ENCODE measurements around the gene BICDL2. TPM values are rescaled to one million over a fixed set of nuclear protein-coding genes. Genes with fewer than 3 reads are reported as not detected.
A peak's percentile ranks its signal among the peaks of the same experiment; 100 is the strongest.

BICDL2 gene
- total and polyA plus RNA-seq, 2 of the 4 experiments (the other 2 are of a cell fraction), result 0.17 to 0.18 TPM

- H2BK20ac ChIP-seq (ENCODE audit: low read depth, low read length), result no peak overlapping the region
- H3K4ac ChIP-seq (ENCODE audit: low read depth, low read length), result no peak overlapping the region
- no peak overlapping the region for H3K4me3 ChIP-seq (ENCODE audit: insufficient read depth, low read depth, low read length)
- H3K4me2 ChIP-seq (ENCODE audit: low read depth, low read length), result no peak overlapping the region
- BruUV-seq (replicated peaks), result no TSS peak
- ATAC-seq (ENCODE audit: low read depth) (peak; percentile 19; the same call in 1 of the 2 replicates), DNase-seq (no peak)
- no peak overlapping the region for H3K18ac ChIP-seq (ENCODE audit: low read depth, low read length)
- H3K27ac ChIP-seq (ENCODE audit: insufficient read depth, low read length), result no peak overlapping the region
- in situ Hi-C loops (cut with MboI; ENCODE audit: low sequenced_read_pairs) (no loop called here), intact Hi-C loops (cut with micrococcal nuclease) (no loop called here), dilution Hi-C loops (cut with HindIII; ENCODE audit: low sequenced_read_pairs, unreplicated experiment) (no loop called here)
- no peak for TF ChIP-seq CHD1 (IDR thresholded peaks at IDR 0.05; ENCODE audit: low read depth, low read length)
- H3K9me1 ChIP-seq (ENCODE audit: insufficient read depth, low read length), result no peaks in the 10 kb centered on the region
- H3K27me3 ChIP-seq (ENCODE audit: control insufficient read depth, insufficient read depth, low read length), result peaks cover 67% of the 10 kb centered on the region
- H3K56ac ChIP-seq (ENCODE audit: extremely low read depth, insufficient read depth, low read length), result no peak overlapping the region
- no peak overlapping the region for H2AK5ac ChIP-seq (ENCODE audit: low read depth, low read length)
- H2BK15ac ChIP-seq (ENCODE audit: low read depth, low read length), result no peak overlapping the region
- H3K36me3 ChIP-seq (ENCODE audit: control insufficient read depth, insufficient read depth, low read length), result no peaks in the 10 kb centered on the region
- H3K79me1 ChIP-seq (ENCODE audit: low read depth in 1 of 2, low read length in 2 of 2), result no peaks in the 10 kb centered on the region
- ChIA-PET POLR2A (ENCODE audit: unreplicated experiment) (no interaction called here), CTCF (interaction anchor here (0.6 kb wide), 1 partner anchor 55 kb away, joined by 3 read pairs; no protein-coding TSS in a partner anchor)
- no peaks in the 10 kb centered on the region; the same call in 1 of the 2 replicates for H3K4me1 ChIP-seq (ENCODE audit: control insufficient read depth, insufficient read depth, low read length)
- H3K9ac ChIP-seq (ENCODE audit: low read depth, low read length), result no peak overlapping the region
- H3K23ac ChIP-seq (ENCODE audit: low read depth, low read length), result no peak overlapping the region
- H3K14ac ChIP-seq (replicated peaks; ENCODE audit: low read depth, low read length), result no peak overlapping the region
- no peak overlapping the region for H2AK9ac ChIP-seq (replicated peaks; ENCODE audit: low read depth, low read length, poor library complexity)
- H4K5ac ChIP-seq (ENCODE audit: low read depth, low read length), result no peak overlapping the region
- no peak overlapping the region for H2AFZ ChIP-seq (replicated peaks; ENCODE audit: low read length, poor library complexity)
- no peak overlapping the region for H4K8ac ChIP-seq (ENCODE audit: low read depth in 2 of 2, low read length in 2 of 2)
- H2BK5ac ChIP-seq (ENCODE audit: low read depth, low read length, poor library complexity, severe bottlenecking), result no peak overlapping the region
- H2BK120ac ChIP-seq (ENCODE audit: low read depth, low read length), result no peak overlapping the region
- no peak overlapping the region for H4K91ac ChIP-seq (ENCODE audit: insufficient read depth, low read depth, low read length)
- 3% methylated on average over 22 of the region's 54 CpGs; no CpG with 5 or more reads in 1 of the 2 experiments for WGBS, 2 experiments (ENCODE audit: extremely low coverage in 2 of 2, insufficient read length in 1 of 2)
- H3K9me3 ChIP-seq (ENCODE audit: control insufficient read depth, insufficient read depth, low read length), result no peaks in the 10 kb centered on the region; the same call in 1 of the 2 replicates
- no peaks in the 10 kb centered on the region for H4K20me1 ChIP-seq (ENCODE audit: insufficient read depth, low read length)
Observed at GRCh38 chr16:3046641-3047386, 10.1 kb upstream of the BICDL2 start.

Data from IMR-90 (cell line).